H9 (cell line): ENCODE measurements around the gene RAD23B. TPM values are rescaled to one million over a fixed set of nuclear protein-coding genes. Genes with fewer than 3 reads are reported as not detected.

Experiments used
- DNase-seq: peaks from one replicate; pipeline ENCODE4 v3.0.0-alpha.2; 2017
- H2AFZ ChIP-seq: one replicate; pipeline ENCODE4 v1.6.1; 2013; ENCODE audit warnings: mild to moderate bottlenecking, low read length, control low read depth, moderate library complexity
- H2AK5ac ChIP-seq: 2 replicates; pipeline ENCODE4 v1.6.1; 2013; ENCODE audit warnings: low read length, control low read depth, mixed read lengths; ENCODE audit not compliant: insufficient read length
- H2BK120ac ChIP-seq: one replicate; pipeline ENCODE4 v1.6.1; 2013; ENCODE audit warnings: low read depth, mild to moderate bottlenecking, low read length, control low read depth, inconsistent platforms; ENCODE audit not compliant: poor library complexity, severe bottlenecking
- H2BK12ac ChIP-seq: 2 replicates; pipeline ENCODE4 v1.6.1; 2013; ENCODE audit warnings: low read length, control low read depth, mixed read lengths, low read depth; ENCODE audit not compliant: insufficient read length
- H2BK15ac ChIP-seq: 2 replicates; pipeline ENCODE4 v1.6.1; 2013; ENCODE audit warnings: low read depth, low read length, control low read depth
- H2BK20ac ChIP-seq: one replicate; pipeline ENCODE4 v1.6.1; 2013; ENCODE audit warnings: low read depth, mild to moderate bottlenecking, low read length, control low read depth, inconsistent platforms; ENCODE audit not compliant: poor library complexity, severe bottlenecking
- H2BK5ac ChIP-seq: 2 replicates; pipeline ENCODE4 v1.6.1; 2013; ENCODE audit warnings: low read length, control low read depth, mixed read lengths; ENCODE audit not compliant: insufficient read length
- H3K14ac ChIP-seq: 2 replicates; pipeline ENCODE4 v1.6.1; 2013; ENCODE audit warnings: low read length, control low read depth; ENCODE audit not compliant: insufficient read depth
- H3K18ac ChIP-seq: 2 replicates; pipeline ENCODE4 v1.6.1; 2013; ENCODE audit warnings: low read depth, mild to moderate bottlenecking, mixed read lengths, low read length, control low read depth; ENCODE audit not compliant: insufficient read length
- H3K23ac ChIP-seq: 2 replicates; pipeline ENCODE4 v1.6.1; 2013; ENCODE audit warnings: low read length, control low read depth, mixed read lengths, low read depth; ENCODE audit not compliant: insufficient read length
- H3K23me2 ChIP-seq: 2 replicates; pipeline ENCODE4 v1.6.1; 2013; ENCODE audit warnings: low read depth, mild to moderate bottlenecking, mixed read lengths, low read length, control low read depth; ENCODE audit not compliant: insufficient read length, poor library complexity, severe bottlenecking
- H3K27ac ChIP-seq: 2 replicates; pipeline ENCODE4 v1.5.1; 2013; ENCODE audit warnings: low read length, control low read depth, mixed read lengths, low read depth; ENCODE audit not compliant: insufficient read length
- H3K27me3 ChIP-seq: 2 replicates; pipeline ENCODE4 v1.6.1; 2013; ENCODE audit warnings: low read length, control low read depth, inconsistent platforms; ENCODE audit not compliant: insufficient read depth
- H3K4ac ChIP-seq: 2 replicates; pipeline ENCODE4 v1.6.1; 2013; ENCODE audit warnings: low read depth, mild to moderate bottlenecking, control low read depth, inconsistent platforms, low read length, moderate library complexity
- H3K4me1 ChIP-seq: 2 replicates; pipeline ENCODE4 v1.6.1; 2013; ENCODE audit warnings: low read length, control low read depth, inconsistent platforms; ENCODE audit not compliant: insufficient read depth
- H3K4me2 ChIP-seq: 2 replicates; pipeline ENCODE4 v1.6.1; 2013; ENCODE audit warnings: low read length, control low read depth, mixed read lengths; ENCODE audit not compliant: insufficient read length, insufficient read depth
- H3K56ac ChIP-seq: 2 replicates; pipeline ENCODE4 v1.6.1; 2013; ENCODE audit warnings: low read depth, mild to moderate bottlenecking, mixed read lengths, low read length, control low read depth; ENCODE audit not compliant: insufficient read length
- H3K79me1 ChIP-seq: 2 replicates; pipeline ENCODE4 v1.6.1; 2013; ENCODE audit warnings: low read depth, mild to moderate bottlenecking, moderate library complexity, low read length, control low read depth, inconsistent platforms; ENCODE audit not compliant: insufficient read depth, poor library complexity, severe bottlenecking
- H3K79me2 ChIP-seq: 2 replicates; pipeline ENCODE4 v1.6.1; 2013; ENCODE audit warnings: low read length, control low read depth, inconsistent platforms; ENCODE audit not compliant: insufficient read depth
- H3K9ac ChIP-seq: 2 replicates; pipeline ENCODE4 v1.6.1; 2013; ENCODE audit warnings: low read length, control low read depth, mixed read lengths; ENCODE audit not compliant: insufficient read length; ENCODE audit errors: extremely low read depth
- H3K9me3 ChIP-seq: one replicate; pipeline ENCODE4 v1.6.1; 2013; ENCODE audit warnings: low read depth, low read length, inconsistent platforms; ENCODE audit not compliant: control insufficient read depth
- H3T11ph ChIP-seq: one replicate; pipeline ENCODE4 v1.6.1; 2013; ENCODE audit warnings: mild to moderate bottlenecking, low read length, control low read depth, inconsistent platforms
- H4K20me1 ChIP-seq: one replicate; pipeline ENCODE4 v1.6.1; 2013; ENCODE audit not compliant: control insufficient read depth, insufficient read length, insufficient read depth
- H4K5ac ChIP-seq: 2 replicates; pipeline ENCODE4 v1.6.1; 2013; ENCODE audit warnings: low read depth, mild to moderate bottlenecking, mixed read lengths, low read length, control low read depth; ENCODE audit not compliant: insufficient read length
- H4K8ac ChIP-seq: replicated peaks from 2 replicates; pipeline ENCODE4 v1.6.1; 2013; ENCODE audit warnings: low read length, control low read depth, mixed read lengths, low read depth; ENCODE audit not compliant: insufficient read length
- H4K91ac ChIP-seq: 2 replicates; pipeline ENCODE4 v1.6.1; 2013; ENCODE audit warnings: low read depth, mild to moderate bottlenecking, moderate library complexity, mixed read lengths, low read length, control low read depth; ENCODE audit not compliant: insufficient read length
- H3K27ac Mint-ChIP-seq, 3 experiments: 2 replicates in 2 of 3; 3 replicates in 1 of 3; pipeline ENCODE4 v1.8.0; 2020 to 2021; ENCODE audit warnings: mixed read lengths in 3 of 3, mild to moderate bottlenecking in 1 of 3, moderate library complexity in 1 of 3
- H3K27me3 Mint-ChIP-seq: 2 replicates; pipeline ENCODE4 v1.8.0; 2021; ENCODE audit warnings: low read depth, mild to moderate bottlenecking, moderate library complexity, mixed read lengths
- H3K36me3 Mint-ChIP-seq, 3 experiments: 2 replicates in 2 of 3; 3 replicates in 1 of 3; pipeline ENCODE4 v1.8.0; 2020 to 2021; ENCODE audit warnings: low read depth in 3 of 3, mixed read lengths in 3 of 3; ENCODE audit not compliant: insufficient read depth in 1 of 3
- H3K4me1 Mint-ChIP-seq, 2 experiments: 2 replicates each; pipeline ENCODE4 v1.8.0; 2020; ENCODE audit warnings: mixed read lengths in 2 of 2
- H3K4me3 Mint-ChIP-seq, 2 experiments: 2 replicates in 1 of 2; 3 replicates in 1 of 2; pipeline ENCODE4 v1.8.0; 2020 to 2021; ENCODE audit warnings: mild to moderate bottlenecking in 2 of 2, mixed read lengths in 2 of 2, moderate library complexity in 1 of 2
- H3K9me3 Mint-ChIP-seq, 2 experiments: 2 replicates in 1 of 2; 3 replicates in 1 of 2; pipeline ENCODE4 v1.8.0; 2020; ENCODE audit warnings: mild to moderate bottlenecking in 2 of 2, mixed read lengths in 2 of 2, moderate library complexity in 1 of 2
- WGBS: extraction: QIAGEN DNeasy Blood & Tissue Kit; methylation state at CpG from one replicate; pipeline ENCODE4 v1.1.7; 2013; ENCODE audit warnings: missing lambda C conversion rate, low lambda C conversion rate, mixed read lengths; ENCODE audit not compliant: insufficient read length; ENCODE audit errors: extremely low coverage; 5-methylcytosine and 5-hydroxymethylcytosine counted together
- total RNA-seq: library from RNA; stranded (reverse); gene quantifications from 2 replicates; pipeline ENCODE4 v1.2.1, GENCODE V29; 2021
- TF ChIP-seq, protein P1 (sequence below): fragments of 200-600 bp; sonication (generic); conservative IDR thresholded peaks from 3 replicates; pipeline ENCODE4 v1.8.0; 2021; ENCODE audit warnings: antibody characterized with exemption, mild to moderate bottlenecking

RAD23B gene
- total RNA-seq, 1 experiment from 2014 or later, result 154 TPM

DNA sequence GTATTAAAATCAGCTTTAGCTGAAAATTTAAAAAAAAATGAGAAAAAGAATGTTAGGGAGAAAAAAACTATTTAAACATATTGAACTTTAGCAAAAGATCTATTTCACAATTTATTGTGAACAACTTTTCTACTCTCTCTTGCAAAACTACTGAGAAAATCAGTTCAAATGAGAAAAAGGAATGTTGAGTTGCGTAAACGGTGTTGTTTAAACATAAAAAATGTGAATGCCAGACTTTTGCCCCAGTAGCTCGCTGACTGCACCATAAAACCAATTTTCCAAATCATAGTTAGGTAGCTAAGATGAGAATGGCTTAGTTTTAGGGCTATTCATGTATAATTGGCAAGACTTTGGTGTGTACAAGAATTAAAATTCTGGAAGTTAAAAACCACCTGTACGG, 13.4 kb upstream of the RAD23B start:
- H2BK5ac ChIP-seq, result no peak overlapping the region
- peaks cover 4 to 7% of the 10 kb centered on the region in 2 experiments; a peak in 3 of 5 replicates for H3K9me3 Mint-ChIP-seq
- H3K14ac ChIP-seq, result no peak overlapping the region
- H2BK120ac ChIP-seq, result no peak overlapping the region
- peaks cover 0 to 9% (median 0%) of the 10 kb centered on the region in 3 experiments; a peak in 2 of 7 replicates for H3K36me3 Mint-ChIP-seq
- no peaks in the 10 kb centered on the region; the same call in 1 of the 2 replicates for H3K27me3 Mint-ChIP-seq
- no peaks in the 10 kb centered on the region for H3K9me3 ChIP-seq
- no peaks in the 10 kb centered on the region for H3K79me1 ChIP-seq
- no peak overlapping the region for H2AK5ac ChIP-seq
- peaks cover 8 to 10% of the 10 kb centered on the region in 2 experiments for H3K4me1 Mint-ChIP-seq
- no peak overlapping the region for H3K27ac ChIP-seq
- WGBS, result no CpG with 5 or more reads among the region's 4 CpGs
- no peaks in the 10 kb centered on the region for H3K4me1 ChIP-seq
- TF ChIP-seq, protein P1, sequence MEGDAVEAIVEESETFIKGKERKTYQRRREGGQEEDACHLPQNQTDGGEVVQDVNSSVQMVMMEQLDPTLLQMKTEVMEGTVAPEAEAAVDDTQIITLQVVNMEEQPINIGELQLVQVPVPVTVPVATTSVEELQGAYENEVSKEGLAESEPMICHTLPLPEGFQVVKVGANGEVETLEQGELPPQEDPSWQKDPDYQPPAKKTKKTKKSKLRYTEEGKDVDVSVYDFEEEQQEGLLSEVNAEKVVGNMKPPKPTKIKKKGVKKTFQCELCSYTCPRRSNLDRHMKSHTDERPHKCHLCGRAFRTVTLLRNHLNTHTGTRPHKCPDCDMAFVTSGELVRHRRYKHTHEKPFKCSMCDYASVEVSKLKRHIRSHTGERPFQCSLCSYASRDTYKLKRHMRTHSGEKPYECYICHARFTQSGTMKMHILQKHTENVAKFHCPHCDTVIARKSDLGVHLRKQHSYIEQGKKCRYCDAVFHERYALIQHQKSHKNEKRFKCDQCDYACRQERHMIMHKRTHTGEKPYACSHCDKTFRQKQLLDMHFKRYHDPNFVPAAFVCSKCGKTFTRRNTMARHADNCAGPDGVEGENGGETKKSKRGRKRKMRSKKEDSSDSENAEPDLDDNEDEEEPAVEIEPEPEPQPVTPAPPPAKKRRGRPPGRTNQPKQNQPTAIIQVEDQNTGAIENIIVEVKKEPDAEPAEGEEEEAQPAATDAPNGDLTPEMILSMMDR, result no peak
- no peak overlapping the region for H4K8ac ChIP-seq
- H3K56ac ChIP-seq, result no peak overlapping the region
- no peak overlapping the region for H3T11ph ChIP-seq
- H3K9ac ChIP-seq, result no peak overlapping the region
- no peak overlapping the region for H3K4me2 ChIP-seq
- no peaks in the 10 kb centered on the region for H4K20me1 ChIP-seq
- H2AFZ ChIP-seq, result no peak overlapping the region
- no peak for DNase-seq
- H3K23me2 ChIP-seq, result no peaks in the 10 kb centered on the region
- no peak overlapping the region for H4K91ac ChIP-seq
- no peak overlapping the region for H3K18ac ChIP-seq
- no peak overlapping the region for H3K27ac Mint-ChIP-seq
- H3K23ac ChIP-seq, result no peak overlapping the region
- H3K4ac ChIP-seq, result no peak overlapping the region
- no peaks in the 10 kb centered on the region for H3K79me2 ChIP-seq
- no peak overlapping the region for H4K5ac ChIP-seq
- no peak overlapping the region for H2BK20ac ChIP-seq
- H3K27me3 ChIP-seq, result no peaks in the 10 kb centered on the region
- no peak overlapping the region for H3K4me3 Mint-ChIP-seq
- no peak overlapping the region for H2BK15ac ChIP-seq
- no peak overlapping the region for H2BK12ac ChIP-seq
